ENCODE measurements around the gene NKX1-2. TPM values are rescaled to one million over a fixed set of nuclear protein-coding genes. Genes with fewer than 3 reads are reported as not detected.

NKX1-2 gene
- total and polyA plus RNA-seq, 2 donors from 2014 or later = not detected

GRCh38 chr10:124484031-124484430, 34.2 kb upstream of the NKX1-2 start:
- no peak overlapping the region for H3K27ac ChIP-seq (ENCODE audit: low read depth in 2 of 2, low read length in 2 of 2)
- no peak for FAIRE-seq

GRCh38 chr10:124482876-124483275, 33.0 kb upstream of the NKX1-2 start:
- peak in 1 of 5 donors; percentile 62 for DNase-seq
- no peak for TF ChIP-seq CTCF (IDR thresholded peaks at IDR 0.05; ENCODE audit: borderline replicate concordance, extremely low read depth, insufficient read depth)
- Histone ChIP-seq H3K4me1 (ENCODE audit: control insufficient read depth in 2 of 3, insufficient read depth in 2 of 3, low read depth in 1 of 3, low read length in 3 of 3) (peaks cover 0 to 4% (median 0%) of the 10 kb centered on the region in 3 donors), H3K36me3 (ENCODE audit: control insufficient read depth in 2 of 3, insufficient read depth in 3 of 3, low read length in 3 of 3) (no peaks in the 10 kb centered on the region), H3K27ac (ENCODE audit: low read depth in 2 of 2, low read length in 2 of 2) (no peak overlapping the region), H3K9ac (ENCODE audit: low read length in 3 of 3) (no peak overlapping the region), H3K9me3 (ENCODE audit: control insufficient read depth in 2 of 3, insufficient read depth in 1 of 3, low read length in 3 of 3) (no peaks in the 10 kb centered on the region), H3K4me3 (ENCODE audit: low read length in 3 of 3) (no peak overlapping the region), H3K27me3 (ENCODE audit: control insufficient read depth, insufficient read depth, low read length) (no peaks in the 10 kb centered on the region)
- no peak for FAIRE-seq
- intact Hi-C loops (cut with DNase I) = no loop called here

More at GRCh38 chr10:124484031-124484430, 34.2 kb upstream of the NKX1-2 start:
- Histone ChIP-seq H3K4me3 (ENCODE audit: low read length in 3 of 3) (no peak overlapping the region), H3K4me1 (ENCODE audit: control insufficient read depth in 2 of 3, insufficient read depth in 2 of 3, low read depth in 1 of 3, low read length in 3 of 3) (peaks cover 0 to 4% (median 0%) of the 10 kb centered on the region in 3 donors), H3K9ac (ENCODE audit: low read length in 3 of 3) (no peak overlapping the region), H3K9me3 (ENCODE audit: control insufficient read depth in 2 of 3, insufficient read depth in 1 of 3, low read length in 3 of 3) (no peaks in the 10 kb centered on the region), H3K27me3 (ENCODE audit: control insufficient read depth, insufficient read depth, low read length) (no peaks in the 10 kb centered on the region), H3K36me3 (ENCODE audit: control insufficient read depth in 2 of 3, insufficient read depth in 3 of 3, low read length in 3 of 3) (peaks cover 0 to 2% (median 0%) of the 10 kb centered on the region in 3 donors)
- intact Hi-C loops (cut with DNase I) = no loop called here
- DNase-seq = peak; percentile 32 to 70 (median 35)
- no peak for TF ChIP-seq CTCF (IDR thresholded peaks at IDR 0.05; ENCODE audit: borderline replicate concordance, extremely low read depth, insufficient read depth)

- DNase-seq (peak in 4 of 5 donors; percentile 36 to 48 (median 40)), FAIRE-seq (no peak)
- Histone ChIP-seq H3K36me3 (ENCODE audit: control insufficient read depth in 2 of 3, insufficient read depth in 3 of 3, low read length in 3 of 3) (no peaks in the 10 kb centered on the region), H3K4me3 (ENCODE audit: low read length in 3 of 3) (no peak overlapping the region), H3K9me3 (ENCODE audit: control insufficient read depth in 2 of 3, insufficient read depth in 1 of 3, low read length in 3 of 3) (no peaks in the 10 kb centered on the region), H3K9ac (ENCODE audit: low read length in 3 of 3) (no peak overlapping the region), H3K27me3 (ENCODE audit: control insufficient read depth, insufficient read depth, low read length) (no peaks in the 10 kb centered on the region), H3K4me1 (ENCODE audit: control insufficient read depth in 2 of 3, insufficient read depth in 2 of 3, low read depth in 1 of 3, low read length in 3 of 3) (peaks cover 0 to 4% (median 2%) of the 10 kb centered on the region in 3 donors), H3K27ac (ENCODE audit: low read depth in 2 of 2, low read length in 2 of 2) (no peak overlapping the region)
- intact Hi-C loops (cut with DNase I) = no loop called here
- no peak for TF ChIP-seq CTCF (IDR thresholded peaks at IDR 0.05; ENCODE audit: borderline replicate concordance, extremely low read depth, insufficient read depth)
Measured at GRCh38 chr10:124482236-124482800, 32.5 kb upstream of the NKX1-2 start.
